GM12873 (cell line): ENCODE data around the gene PTPRJ.

Experiments
- TF ChIP-seq, protein P1 (sequence below): IDR thresholded peaks from 2 replicates; pipeline ENCODE4 v1.5.1; 2012; ENCODE audit warnings: low read depth, mild to moderate bottlenecking, moderate library complexity, low read length, control low read depth; ENCODE audit not compliant: insufficient read depth; ENCODE audit errors: missing control alignments

The PTPRJ gene

DNA sequence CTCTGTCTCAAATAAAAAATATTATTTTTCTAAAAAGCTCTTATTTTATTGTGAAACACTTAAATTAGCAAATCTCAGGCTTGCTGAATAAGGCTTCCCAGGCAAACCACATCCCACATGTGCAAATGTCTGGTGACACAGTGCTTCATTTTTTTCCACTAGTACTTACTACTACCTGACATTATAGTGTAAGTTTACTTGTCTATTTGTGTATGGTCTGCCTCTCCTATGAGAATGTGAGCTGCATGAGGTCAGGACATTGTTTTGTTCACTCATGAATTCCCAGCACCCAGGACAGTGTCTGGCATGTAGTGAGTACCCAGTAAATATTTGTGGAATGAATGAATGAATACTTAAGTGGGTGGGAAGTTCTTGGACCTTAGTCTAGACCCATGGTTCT lies 103.1 kb downstream of the PTPRJ start:
- TF ChIP-seq, protein P1, sequence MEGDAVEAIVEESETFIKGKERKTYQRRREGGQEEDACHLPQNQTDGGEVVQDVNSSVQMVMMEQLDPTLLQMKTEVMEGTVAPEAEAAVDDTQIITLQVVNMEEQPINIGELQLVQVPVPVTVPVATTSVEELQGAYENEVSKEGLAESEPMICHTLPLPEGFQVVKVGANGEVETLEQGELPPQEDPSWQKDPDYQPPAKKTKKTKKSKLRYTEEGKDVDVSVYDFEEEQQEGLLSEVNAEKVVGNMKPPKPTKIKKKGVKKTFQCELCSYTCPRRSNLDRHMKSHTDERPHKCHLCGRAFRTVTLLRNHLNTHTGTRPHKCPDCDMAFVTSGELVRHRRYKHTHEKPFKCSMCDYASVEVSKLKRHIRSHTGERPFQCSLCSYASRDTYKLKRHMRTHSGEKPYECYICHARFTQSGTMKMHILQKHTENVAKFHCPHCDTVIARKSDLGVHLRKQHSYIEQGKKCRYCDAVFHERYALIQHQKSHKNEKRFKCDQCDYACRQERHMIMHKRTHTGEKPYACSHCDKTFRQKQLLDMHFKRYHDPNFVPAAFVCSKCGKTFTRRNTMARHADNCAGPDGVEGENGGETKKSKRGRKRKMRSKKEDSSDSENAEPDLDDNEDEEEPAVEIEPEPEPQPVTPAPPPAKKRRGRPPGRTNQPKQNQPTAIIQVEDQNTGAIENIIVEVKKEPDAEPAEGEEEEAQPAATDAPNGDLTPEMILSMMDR: no peak

DNA sequence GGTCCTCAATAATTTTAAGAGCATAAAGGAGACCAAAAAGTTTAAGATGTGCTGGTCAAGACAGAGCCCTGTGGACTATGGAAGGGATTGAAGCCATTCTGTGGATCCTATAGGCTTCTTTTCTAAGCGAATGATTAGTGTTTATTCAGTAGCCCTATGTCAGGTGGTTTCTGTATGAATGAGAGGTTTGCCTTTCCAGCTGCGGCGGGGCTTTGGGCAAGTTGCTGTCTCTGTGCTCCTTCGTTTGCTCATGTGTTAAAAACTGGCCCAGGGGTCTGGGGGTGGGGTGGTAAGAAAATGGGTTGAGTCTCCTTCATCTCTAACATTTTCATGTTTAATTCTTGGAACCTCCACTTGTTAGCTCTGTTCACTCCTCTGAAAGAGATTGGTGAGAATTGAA lies 105.3 kb downstream of the PTPRJ start:
- TF ChIP-seq, protein P1: no peak

DNA sequence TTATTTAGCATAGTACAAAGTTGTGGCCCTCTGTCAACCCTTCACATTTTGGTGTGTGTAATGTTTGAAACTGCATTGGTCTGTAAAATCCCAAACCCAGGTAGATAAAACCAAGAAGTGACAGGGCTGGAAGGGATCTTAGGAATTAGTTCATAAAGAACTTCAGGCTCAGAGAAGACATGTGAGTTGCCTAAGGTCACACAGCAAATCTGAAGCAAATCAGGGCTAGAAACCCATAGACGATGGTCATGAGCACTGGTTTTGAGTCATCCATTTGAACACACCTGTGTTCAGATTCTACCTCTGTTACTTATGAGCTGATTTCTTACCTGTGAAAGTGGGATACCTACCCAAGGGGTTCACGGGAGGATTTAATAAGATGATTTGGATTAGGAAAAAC lies 107.1 kb downstream of the PTPRJ start:
- TF ChIP-seq, protein P1: no peak

DNA sequence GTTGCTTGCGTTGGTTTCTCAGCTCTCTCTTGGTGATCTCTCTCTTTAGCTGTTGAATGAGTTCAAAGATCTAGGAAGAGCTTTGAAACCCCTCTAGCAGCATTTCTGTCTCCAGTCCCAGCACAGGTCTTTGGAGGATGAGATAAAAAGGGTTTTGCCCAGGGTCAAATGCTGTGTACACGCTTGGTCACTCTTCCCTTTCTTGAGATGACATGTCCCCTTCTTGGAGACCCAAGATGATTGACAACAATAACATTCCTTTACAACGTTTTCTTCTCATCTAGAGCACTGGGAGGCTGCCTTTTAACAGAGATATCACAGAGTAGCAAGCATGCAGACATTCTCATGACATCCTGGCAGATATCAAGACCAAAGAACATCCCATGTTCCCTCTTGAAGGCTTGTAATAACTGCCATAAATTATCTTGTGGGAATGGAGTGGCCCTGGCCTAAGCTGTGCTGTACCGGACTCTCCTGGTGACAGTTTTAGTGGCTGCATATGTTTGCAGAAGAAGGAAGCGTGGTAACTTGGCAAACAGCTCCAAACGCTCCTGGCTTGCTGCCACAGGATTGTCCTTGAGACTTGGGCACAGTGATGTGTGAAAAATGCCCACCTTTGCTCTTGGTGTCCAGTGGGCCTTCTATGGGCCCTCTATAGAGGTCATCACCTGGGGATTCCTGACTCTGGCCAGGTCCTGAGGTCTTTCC lies 107.8 kb downstream of the PTPRJ start:
- TF ChIP-seq, protein P1: no peak

DNA sequence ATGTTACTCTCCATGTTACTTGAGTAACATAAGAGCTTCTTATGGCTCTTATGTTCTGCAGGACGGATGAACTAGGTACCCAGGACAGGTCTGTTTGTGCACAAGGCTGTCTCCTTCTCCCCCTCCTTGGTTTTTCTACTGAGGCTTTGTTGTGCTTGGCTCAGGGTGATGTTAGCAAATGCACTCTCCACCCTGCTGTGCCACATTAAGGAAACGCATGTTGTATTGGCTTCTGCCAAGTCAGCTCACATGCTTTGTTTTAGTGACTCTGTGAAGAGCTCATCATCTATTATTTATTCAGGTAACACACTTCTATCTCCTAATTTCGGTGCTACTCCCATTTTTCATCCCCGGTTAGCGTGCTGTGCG lies 108.3 kb downstream of the PTPRJ start:
- TF ChIP-seq, protein P1: no peak

DNA sequence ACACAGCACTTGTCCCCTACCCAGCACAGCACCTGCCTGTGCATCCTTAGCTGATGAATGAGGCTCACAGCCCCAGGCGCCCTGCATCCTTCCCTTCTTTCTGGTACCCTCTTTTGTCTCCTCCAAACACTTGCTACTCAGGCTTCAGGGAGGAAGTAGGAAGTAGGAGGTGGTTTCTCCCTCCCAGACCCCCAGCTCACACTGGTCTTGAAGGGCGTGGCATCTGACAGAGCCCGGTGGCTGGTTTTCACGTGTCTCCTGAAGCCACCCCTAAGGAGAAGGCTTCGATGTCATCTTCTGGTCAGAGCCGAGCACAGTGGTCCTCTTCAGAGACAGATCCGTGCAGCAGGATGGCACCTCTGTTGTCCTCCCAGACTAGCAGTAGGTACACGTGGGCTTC lies 109.8 kb downstream of the PTPRJ start:
- TF ChIP-seq, protein P1: no peak

DNA sequence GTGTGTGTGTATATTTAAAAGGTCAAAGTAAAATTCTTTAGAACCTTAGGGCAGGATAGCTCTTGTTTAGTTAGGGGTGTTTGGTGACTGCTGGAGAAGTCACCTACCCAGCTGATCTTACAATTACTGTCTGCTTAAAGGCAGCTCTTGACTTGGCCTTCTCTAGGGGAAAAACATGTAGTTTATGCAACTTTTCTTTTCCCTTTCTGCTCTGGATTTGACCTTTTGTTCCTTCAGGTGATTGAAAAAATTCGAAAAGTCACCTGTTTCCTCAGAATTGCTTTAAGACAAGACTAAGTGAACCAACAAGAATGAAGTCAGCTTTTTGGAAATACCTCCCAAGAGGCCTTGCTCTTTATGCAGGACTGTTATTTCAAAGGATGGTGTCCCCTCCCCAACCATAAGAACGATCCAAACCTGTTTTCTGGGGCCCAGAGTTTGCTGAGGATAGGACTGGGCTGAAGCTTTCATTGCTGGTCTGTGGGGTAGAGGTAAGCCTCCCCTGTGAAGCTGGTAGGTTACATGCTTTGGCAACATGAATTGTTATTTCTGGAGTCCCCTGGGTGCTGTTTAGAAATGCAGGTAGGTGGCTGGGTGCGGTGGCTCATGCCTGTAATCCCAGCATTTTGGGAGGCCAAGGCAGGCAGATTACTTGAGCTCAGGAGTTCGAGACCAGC lies 111.2 kb downstream of the PTPRJ start:
- TF ChIP-seq, protein P1: no peak
